Muscle of leg (tissue), 11 donors: ENCODE measurements around the gene BCL2A1. TPM values are rescaled to one million over a fixed set of nuclear protein-coding genes. Genes with fewer than 3 reads are reported as not detected.

Experiments used
- DNase-seq: peaks from one replicate; pipeline ENCODE4 v3.0.0; 2013
- H3K27ac ChIP-seq: one replicate; pipeline ENCODE4 v1.5.1; 2013; ENCODE audit warnings: mild to moderate bottlenecking, low read length, control low read depth
- H3K27me3 ChIP-seq: one replicate; pipeline ENCODE4 v1.6.1; 2013; ENCODE audit warnings: low read length; ENCODE audit not compliant: control insufficient read depth, insufficient read depth
- H3K36me3 ChIP-seq: one replicate; pipeline ENCODE4 v1.6.1; 2013; ENCODE audit warnings: low read length; ENCODE audit not compliant: control insufficient read depth, insufficient read depth
- H3K4me1 ChIP-seq: one replicate; pipeline ENCODE4 v1.6.1; 2013; ENCODE audit warnings: low read length; ENCODE audit not compliant: control insufficient read depth, insufficient read depth
- H3K4me3 ChIP-seq: one replicate; pipeline ENCODE4 v1.5.1; 2013; ENCODE audit warnings: low read length, control low read depth
- H3K9me3 ChIP-seq: replicated peaks from 2 replicates; pipeline ENCODE4 v1.6.1; 2013; ENCODE audit warnings: low read depth, low read length; ENCODE audit not compliant: control insufficient read depth
- WGBS: methylation state at CpG from one replicate; pipeline ENCODE4 v1.1.5; 2013; ENCODE audit warnings: missing lambda C conversion rate; ENCODE audit not compliant: insufficient coverage; 5-methylcytosine and 5-hydroxymethylcytosine counted together
- polyA plus RNA-seq, 8 donors: library from polyadenylated mRNA; unstranded; fragments of 120-200 nt; gene quantifications; one replicate each; pipeline versions ENCODE4 v1.2.1 to v1.2.3, GENCODE V29; 2013; ENCODE audit warnings: inconsistent platforms in 1 of 8, low replicate concordance in 1 of 8; ENCODE audit not compliant: insufficient read length in 8 of 8, insufficient read depth in 1 of 8
- total RNA-seq: library from RNA; stranded (reverse); fragments of 120-200 nt; gene quantifications from one replicate; pipeline ENCODE4 v1.2.4, GENCODE V29; 2013

The BCL2A1 gene
- total and polyA plus RNA-seq, 9 donors, result 0.18 to 1.9 (median 0.45) TPM; not detected in 1

GRCh38 chr15:79990280-79990996, 19.4 kb upstream of the BCL2A1 start:
- DNase-seq, result no peak
- peaks cover 12% of the 10 kb centered on the region for H3K4me1 ChIP-seq
- no peaks in the 10 kb centered on the region for H3K9me3 ChIP-seq
- no peak overlapping the region for H3K4me3 ChIP-seq
- 85% methylated on average over 5 of the region's 8 CpGs for WGBS
- H3K27me3 ChIP-seq, result no peaks in the 10 kb centered on the region
- H3K36me3 ChIP-seq, result no peaks in the 10 kb centered on the region
- no peak overlapping the region for H3K27ac ChIP-seq

GRCh38 chr15:79989682-79990081, 18.7 kb upstream of the BCL2A1 start:
- no peak overlapping the region for H3K4me3 ChIP-seq
- DNase-seq, result no peak
- H3K36me3 ChIP-seq, result no peaks in the 10 kb centered on the region
- no peaks in the 10 kb centered on the region for H3K9me3 ChIP-seq
- H3K4me1 ChIP-seq, result peaks cover 12% of the 10 kb centered on the region
- H3K27ac ChIP-seq, result no peak overlapping the region
- 66% methylated on average over 5 of the region's 5 CpGs for WGBS
- H3K27me3 ChIP-seq, result no peaks in the 10 kb centered on the region

GRCh38 chr15:79989183-79989582, 18.2 kb upstream of the BCL2A1 start:
- WGBS, result no CpG with 5 or more reads among the region's 2 CpGs

GRCh38 chr15:79988448-79989117, 17.6 kb upstream of the BCL2A1 start:
- Histone ChIP-seq H3K36me3 (no peaks in the 10 kb centered on the region), H3K4me3 (no peak overlapping the region), H3K27me3 (no peaks in the 10 kb centered on the region), H3K9me3 (no peaks in the 10 kb centered on the region), H3K27ac (no peak overlapping the region), H3K4me1 (peaks cover 7% of the 10 kb centered on the region)
- DNase-seq, result no peak
- 92% methylated on average over 2 of the region's 3 CpGs for WGBS

More at GRCh38 chr15:79989183-79989582, 18.2 kb upstream of the BCL2A1 start:
- H3K4me3 ChIP-seq, result no peak overlapping the region
- no peak overlapping the region for H3K27ac ChIP-seq
- H3K36me3 ChIP-seq, result no peaks in the 10 kb centered on the region
- H3K4me1 ChIP-seq, result peaks cover 12% of the 10 kb centered on the region
- H3K27me3 ChIP-seq, result no peaks in the 10 kb centered on the region
- no peak for DNase-seq
- H3K9me3 ChIP-seq, result no peaks in the 10 kb centered on the region

GRCh38 chr15:79987969-79988368, 17.0 kb upstream of the BCL2A1 start:
- no peak for DNase-seq
- 100% methylated on average over 1 of the region's 3 CpGs for WGBS
- no peak overlapping the region for H3K27ac ChIP-seq
- no peak overlapping the region for H3K4me3 ChIP-seq
- no peaks in the 10 kb centered on the region for H3K36me3 ChIP-seq
- no peaks in the 10 kb centered on the region for H3K9me3 ChIP-seq
- H3K27me3 ChIP-seq, result no peaks in the 10 kb centered on the region
- H3K4me1 ChIP-seq, result peaks cover 6% of the 10 kb centered on the region

- Histone ChIP-seq H3K9me3 (no peaks in the 10 kb centered on the region), H3K4me3 (no peak overlapping the region), H3K27ac (no peak overlapping the region), H3K27me3 (no peaks in the 10 kb centered on the region), H3K36me3 (no peaks in the 10 kb centered on the region), H3K4me1 (peaks cover 6% of the 10 kb centered on the region)
- no peak for DNase-seq
- 83% methylated on average over 6 of the region's 7 CpGs for WGBS
Observed at GRCh38 chr15:79987569-79987955, 16.6 kb upstream of the BCL2A1 start.

- 44% methylated on average over 3 of the region's 7 CpGs for WGBS
- Histone ChIP-seq H3K4me1 (peaks cover 11% of the 10 kb centered on the region), H3K4me3 (no peak overlapping the region), H3K9me3 (no peaks in the 10 kb centered on the region), H3K27me3 (peaks cover 4% of the 10 kb centered on the region), H3K36me3 (no peaks in the 10 kb centered on the region), H3K27ac (no peak overlapping the region)
- no peak for DNase-seq
Observed at GRCh38 chr15:79981831-79982455, 10.9 kb upstream of the BCL2A1 start.

GRCh38 chr15:79978655-79979514, 7.9 kb upstream of the BCL2A1 start:
- peak overlapping the region; percentile 81 for H3K27ac ChIP-seq

GRCh38 chr15:79978260-79978654, 7.3 kb upstream of the BCL2A1 start:
- H3K9me3 ChIP-seq, result no peaks in the 10 kb centered on the region
- peaks cover 11% of the 10 kb centered on the region for H3K4me1 ChIP-seq
- H3K4me3 ChIP-seq, result no peak overlapping the region
- no peak for DNase-seq
- H3K36me3 ChIP-seq, result no peaks in the 10 kb centered on the region
- 67% methylated on average over 4 of the region's 6 CpGs for WGBS
- H3K27me3 ChIP-seq, result peaks cover 4% of the 10 kb centered on the region
- H3K27ac ChIP-seq, result peak overlapping the region; percentile 81

More at GRCh38 chr15:79978655-79979514, 7.9 kb upstream of the BCL2A1 start:
- 47% methylated on average over 3 of the region's 5 CpGs for WGBS
- Histone ChIP-seq H3K36me3 (no peaks in the 10 kb centered on the region), H3K4me3 (no peak overlapping the region), H3K4me1 (peaks cover 11% of the 10 kb centered on the region), H3K27me3 (peaks cover 4% of the 10 kb centered on the region), H3K9me3 (no peaks in the 10 kb centered on the region)
- peak; percentile 66 for DNase-seq
